HepG2 (cell line): ENCODE results near the gene SIGLEC1. TPM values are rescaled to one million over a fixed set of nuclear protein-coding genes. Genes with fewer than 3 reads are reported as not detected.

Experiments used
- ATAC-seq: fragments of 200-7000 bp; cut with Tn5 transposase; 3 replicates; pipeline ENCODE4 v1.9.1; 2020; ENCODE audit warnings: mild to moderate bottlenecking, moderate library complexity
- BruUV-seq: library from RNA; stranded (reverse); fragments of 400-500 nt; replicated peaks from 2 replicates; lab custom pipeline; 2021; lab: Mats Ljungman, UMichigan
- CTCF ChIA-PET: fragments of 300-600 bp; formaldehyde crosslinking; extraction: SDS; loops from one replicate; lab custom pipeline; 2021; ENCODE audit warnings: low total read pairs, inconsistent platforms, low intra/inter-chr PET ratio; lab: Yijun Ruan, JAX
- POLR2A ChIA-PET: fragments of 350-600 bp; sonication (Branson Sonifier 250); formaldehyde crosslinking; loops from one replicate; lab custom pipeline; 2020; ENCODE audit warnings: antibody characterized with exemption, inconsistent platforms; lab: Yijun Ruan, JAX
- DNase-seq: peaks from one replicate; pipeline ENCODE4 v3.0.0-alpha.2; 2015; ENCODE audit warnings: low spot score
- FAIRE-seq: peaks from 3 replicates; lab custom pipeline; 2011; peaks lifted over from hg19 to GRCh38; lab: Jason Lieb, UNC
- H2AFZ ChIP-seq: one replicate; pipeline ENCODE4 v1.6.1; 2011; ENCODE audit warnings: low read length, inconsistent platforms
- H3K27ac ChIP-seq: fragments of 300-600 bp; 3 replicates; pipeline ENCODE4 v1.8.0; 2011; ENCODE audit warnings: mixed run types, mild to moderate bottlenecking, mixed read lengths, low read length, inconsistent platforms; ENCODE audit not compliant: insufficient read depth; ENCODE audit errors: extremely low read length
- H3K27me3 ChIP-seq, 2 experiments: fragments of 200-600 bp in 1 of 2; 2 replicates in 1 of 2; 3 replicates in 1 of 2; pipeline versions ENCODE4 v1.6.0 to v1.8.0; 2011; ENCODE audit warnings: low read length in 2 of 2, mild to moderate bottlenecking in 2 of 2, moderate library complexity in 2 of 2, inconsistent platforms in 1 of 2; ENCODE audit not compliant: insufficient read depth in 2 of 2, control insufficient read depth in 1 of 2
- H3K36me3 ChIP-seq, 2 experiments: fragments of 200-600 bp in 1 of 2; replicated peaks in 1 of 2; 2 replicates in 1 of 2; 3 replicates in 1 of 2; pipeline versions ENCODE4 v1.5.1 to v1.8.0; 2011; ENCODE audit warnings: low read length in 2 of 2, inconsistent platforms in 1 of 2; ENCODE audit not compliant: insufficient read depth in 2 of 2, control insufficient read depth in 1 of 2
- H3K4me1 ChIP-seq: 2 replicates; pipeline ENCODE4 v1.5.1; 2012; ENCODE audit warnings: low read length, inconsistent platforms; ENCODE audit not compliant: insufficient read depth
- H3K4me2 ChIP-seq: 2 replicates; pipeline ENCODE4 v1.6.0; 2011; ENCODE audit warnings: low read depth, low read length, inconsistent platforms
- H3K4me3 ChIP-seq, 3 experiments: fragments of 200-600 bp in 1 of 3; sonication (generic), shearing (Covaris generic) in 1 of 3; replicated peaks in 1 of 3; 2 replicates each; pipeline ENCODE4 v1.5.1; 2011 to 2016; ENCODE audit warnings: low read length in 3 of 3, inconsistent platforms in 2 of 3, low read depth in 2 of 3, mild to moderate bottlenecking in 2 of 3, control low read depth in 1 of 3, mixed read lengths in 1 of 3; ENCODE audit not compliant: insufficient read depth in 1 of 3
- H3K79me2 ChIP-seq: one replicate; pipeline ENCODE4 v1.6.1; 2011; ENCODE audit warnings: low read length, inconsistent platforms; ENCODE audit not compliant: insufficient read depth
- H3K9ac ChIP-seq: 2 replicates; pipeline ENCODE4 v1.6.0; 2011; ENCODE audit warnings: mild to moderate bottlenecking, low read depth, low read length, inconsistent platforms; ENCODE audit not compliant: insufficient read depth
- H3K9me3 ChIP-seq: 2 replicates; pipeline ENCODE4 v1.5.1; 2012; ENCODE audit warnings: mild to moderate bottlenecking, low read length
- H4K20me1 ChIP-seq: 2 replicates; pipeline ENCODE4 v1.6.0; 2011; ENCODE audit warnings: inconsistent platforms, mild to moderate bottlenecking, low read length, moderate library complexity; ENCODE audit not compliant: insufficient read depth
- GATA4 ChIP-seq: sonication (generic); IDR thresholded peaks from 2 replicates; pipeline ENCODE4 v1.6.1; 2016; ENCODE audit warnings: antibody characterized with exemption, low read depth, borderline replicate concordance
- HMG20A ChIP-seq: IDR thresholded peaks from 2 replicates; pipeline ENCODE4 v1.6.1; 2016; ENCODE audit warnings: borderline replicate concordance
- KLF6 ChIP-seq: IDR thresholded peaks from 2 replicates; pipeline ENCODE4 v1.8.0; 2016; ENCODE audit warnings: missing biosample characterization, missing genetic modification reagents
- NFE2L1 ChIP-seq: sonication (generic); formaldehyde crosslinking; IDR thresholded peaks from 2 replicates; pipeline ENCODE4 v1.4.0; 2020; ENCODE audit warnings: missing genetic modification reagents, mild to moderate bottlenecking, borderline replicate concordance
- NR3C1 ChIP-seq: sonication (generic); formaldehyde crosslinking; IDR thresholded peaks from 2 replicates; pipeline ENCODE4 v1.4.0; 2020; ENCODE audit warnings: missing genetic modification reagents
- RFX5 ChIP-seq: IDR thresholded peaks from 2 replicates; pipeline ENCODE4 v1.6.1; 2011; ENCODE audit warnings: low read depth, low read length, improper control_type of control experiment
- SMAD9 ChIP-seq: sonication (generic); formaldehyde crosslinking; IDR thresholded peaks from 2 replicates; pipeline ENCODE4 v1.5.1; 2020; ENCODE audit warnings: mild to moderate bottlenecking, missing genetic modification reagents
- ZNF326 ChIP-seq: sonication (generic); formaldehyde crosslinking; IDR thresholded peaks from 2 replicates; pipeline ENCODE4 v1.4.0; 2020; ENCODE audit warnings: missing genetic modification reagents, borderline replicate concordance
- ZSCAN22 ChIP-seq: sonication (generic); formaldehyde crosslinking; IDR thresholded peaks from 2 replicates; pipeline ENCODE4 v1.4.0; 2020; ENCODE audit warnings: mild to moderate bottlenecking, missing genetic modification reagents
- WGBS: methylation state at CpG from one replicate; pipeline ENCODE4 v1.1.6; 2017; ENCODE audit warnings: low lambda C conversion rate; 5-methylcytosine and 5-hydroxymethylcytosine counted together
- in situ Hi-C: cut with HindIII; loops from 2 replicates; pipeline ENCODE4 v1.10.0; 2017; ENCODE audit warnings: low pct_unique_long_range_greater_than_20kb; ENCODE audit not compliant: extremely low pct_ligation_motif_present
- intact Hi-C: fragments of 100-400 bp; cut with micrococcal nuclease; formaldehyde crosslinking; loops from one replicate; pipeline ENCODE4 v1.10.0; 2022; ENCODE audit not compliant: unreplicated experiment
- polyA plus RNA-seq, 8 experiments: library from polyadenylated mRNA; depleted of rRNA in 3 of 8; stranded (reverse) in 7 of 8; unstranded in 1 of 8; fragments of >200 nt; fragmentation: Illumina TruSeq in 4 of 8; extraction: Trizol in 4 of 8; gene quantifications; 2 replicates each; pipeline versions ENCODE4 v1.2.1 to v1.2.3, GENCODE V29; 2011 to 2016; ENCODE audit warnings: low read depth in 4 of 8, missing spikeins in 1 of 8, mixed read lengths in 1 of 8; ENCODE audit not compliant: insufficient read depth in 1 of 8
- total RNA-seq, 5 experiments: library from RNA; depleted of rRNA; stranded (reverse); fragments of >200 nt; fragmentation: Illumina TruSeq; extraction: Trizol; gene quantifications; 2 replicates each; pipeline ENCODE4 v1.2.3, GENCODE V29; 2016; ENCODE audit warnings: low read depth in 1 of 5
- TF ChIP-seq, protein P1 (sequence below): sonication (generic); formaldehyde crosslinking; IDR thresholded peaks from 2 replicates; pipeline ENCODE4 v1.4.0; 2020; ENCODE audit warnings: missing genetic modification reagents, borderline replicate concordance
- TF ChIP-seq, protein P2 (sequence below): sonication (generic); formaldehyde crosslinking; IDR thresholded peaks from 2 replicates; pipeline ENCODE4 v1.9.0; 2021; ENCODE audit warnings: missing genetic modification reagents, borderline replicate concordance
- TF ChIP-seq, protein P3 (sequence below): sonication (generic); formaldehyde crosslinking; IDR thresholded peaks from 2 replicates; pipeline ENCODE4 v1.4.0; 2020; ENCODE audit warnings: missing genetic modification reagents; ENCODE audit errors: not compliant biosample characterization
- TF ChIP-seq, protein P4 (sequence below): sonication (generic); formaldehyde crosslinking; IDR thresholded peaks from 2 replicates; pipeline ENCODE4 v1.4.0; 2020; ENCODE audit warnings: missing genetic modification reagents

The SIGLEC1 gene
- total and polyA plus RNA-seq, 2 of the 13 experiments (the other 11 are each of a cell fraction or from before 2014, with no cell fraction given), result 0.01 TPM; not detected in 1

DNA sequence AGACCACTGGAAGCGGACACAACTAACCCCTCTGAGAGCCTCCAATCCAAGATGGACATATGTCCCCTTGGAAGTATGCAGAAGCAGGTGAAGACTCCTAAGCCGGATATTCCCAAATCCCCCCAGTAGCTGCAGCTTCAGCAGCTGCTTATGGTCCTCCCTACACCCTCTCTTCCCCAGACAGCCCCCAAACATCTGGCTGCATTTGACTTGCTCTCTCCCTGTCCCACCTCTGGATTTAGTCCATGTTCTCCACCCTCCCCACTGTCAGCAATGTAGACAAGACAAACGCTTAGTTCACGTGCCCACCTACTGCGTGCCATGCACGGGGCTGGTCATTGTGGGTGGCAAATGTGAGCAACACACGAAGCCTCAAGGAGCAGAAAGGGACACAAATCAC lies 26.0 kb downstream of the SIGLEC1 start:
- ATAC-seq, result no peak
- ChIA-PET CTCF (no interaction called here), POLR2A (no interaction called here)

More for the DNA sequence above, 26.0 kb downstream of the SIGLEC1 start:
- Histone ChIP-seq H3K4me3 (no peak overlapping the region), H3K36me3 (no peaks in the 10 kb centered on the region), H3K79me2 (no peaks in the 10 kb centered on the region), H4K20me1 (no peaks in the 10 kb centered on the region), H3K4me2 (no peak overlapping the region), H3K4me1 (0 out of 2 replicates have a peak, but pooled peaks cover 7% of the 10 kb centered on the region), H2AFZ (no peak overlapping the region), H3K27me3 (peaks cover 24 to 69% of the 10 kb centered on the region in 2 experiments), H3K9me3 (no peaks in the 10 kb centered on the region), H3K27ac (no peak overlapping the region), H3K9ac (no peak overlapping the region)
- DNase-seq (no peak), FAIRE-seq (no peak)
- TF ChIP-seq HMG20A (no peak), NFE2L1 (CRISPR knock-in tag) (no peak), GATA4 (no peak), ZNF326 (CRISPR knock-in tag) (no peak), KLF6 (CRISPR knock-in tag) (no peak), RFX5 (no peak), ZSCAN22 (no peak), SMAD9 (CRISPR knock-in tag) (no peak), NR3C1 (CRISPR knock-in tag) (no peak)
- TF ChIP-seq, protein P1, sequence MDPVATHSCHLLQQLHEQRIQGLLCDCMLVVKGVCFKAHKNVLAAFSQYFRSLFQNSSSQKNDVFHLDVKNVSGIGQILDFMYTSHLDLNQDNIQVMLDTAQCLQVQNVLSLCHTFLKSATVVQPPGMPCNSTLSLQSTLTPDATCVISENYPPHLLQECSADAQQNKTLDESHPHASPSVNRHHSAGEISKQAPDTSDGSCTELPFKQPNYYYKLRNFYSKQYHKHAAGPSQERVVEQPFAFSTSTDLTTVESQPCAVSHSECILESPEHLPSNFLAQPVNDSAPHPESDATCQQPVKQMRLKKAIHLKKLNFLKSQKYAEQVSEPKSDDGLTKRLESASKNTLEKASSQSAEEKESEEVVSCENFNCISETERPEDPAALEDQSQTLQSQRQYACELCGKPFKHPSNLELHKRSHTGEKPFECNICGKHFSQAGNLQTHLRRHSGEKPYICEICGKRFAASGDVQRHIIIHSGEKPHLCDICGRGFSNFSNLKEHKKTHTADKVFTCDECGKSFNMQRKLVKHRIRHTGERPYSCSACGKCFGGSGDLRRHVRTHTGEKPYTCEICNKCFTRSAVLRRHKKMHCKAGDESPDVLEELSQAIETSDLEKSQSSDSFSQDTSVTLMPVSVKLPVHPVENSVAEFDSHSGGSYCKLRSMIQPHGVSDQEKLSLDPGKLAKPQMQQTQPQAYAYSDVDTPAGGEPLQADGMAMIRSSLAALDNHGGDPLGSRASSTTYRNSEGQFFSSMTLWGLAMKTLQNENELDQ (CRISPR knock-in tag), result no peak
- TF ChIP-seq, protein P2, sequence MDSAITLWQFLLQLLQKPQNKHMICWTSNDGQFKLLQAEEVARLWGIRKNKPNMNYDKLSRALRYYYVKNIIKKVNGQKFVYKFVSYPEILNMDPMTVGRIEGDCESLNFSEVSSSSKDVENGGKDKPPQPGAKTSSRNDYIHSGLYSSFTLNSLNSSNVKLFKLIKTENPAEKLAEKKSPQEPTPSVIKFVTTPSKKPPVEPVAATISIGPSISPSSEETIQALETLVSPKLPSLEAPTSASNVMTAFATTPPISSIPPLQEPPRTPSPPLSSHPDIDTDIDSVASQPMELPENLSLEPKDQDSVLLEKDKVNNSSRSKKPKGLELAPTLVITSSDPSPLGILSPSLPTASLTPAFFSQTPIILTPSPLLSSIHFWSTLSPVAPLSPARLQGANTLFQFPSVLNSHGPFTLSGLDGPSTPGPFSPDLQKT (CRISPR knock-in tag), result no peak
- TF ChIP-seq, protein P3, sequence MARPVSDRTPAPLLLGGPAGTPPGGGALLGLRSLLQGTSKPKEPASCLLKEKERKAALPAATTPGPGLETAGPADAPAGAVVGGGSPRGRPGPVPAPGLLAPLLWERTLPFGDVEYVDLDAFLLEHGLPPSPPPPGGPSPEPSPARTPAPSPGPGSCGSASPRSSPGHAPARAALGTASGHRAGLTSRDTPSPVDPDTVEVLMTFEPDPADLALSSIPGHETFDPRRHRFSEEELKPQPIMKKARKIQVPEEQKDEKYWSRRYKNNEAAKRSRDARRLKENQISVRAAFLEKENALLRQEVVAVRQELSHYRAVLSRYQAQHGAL (CRISPR knock-in tag), result no peak
- TF ChIP-seq, protein P4, sequence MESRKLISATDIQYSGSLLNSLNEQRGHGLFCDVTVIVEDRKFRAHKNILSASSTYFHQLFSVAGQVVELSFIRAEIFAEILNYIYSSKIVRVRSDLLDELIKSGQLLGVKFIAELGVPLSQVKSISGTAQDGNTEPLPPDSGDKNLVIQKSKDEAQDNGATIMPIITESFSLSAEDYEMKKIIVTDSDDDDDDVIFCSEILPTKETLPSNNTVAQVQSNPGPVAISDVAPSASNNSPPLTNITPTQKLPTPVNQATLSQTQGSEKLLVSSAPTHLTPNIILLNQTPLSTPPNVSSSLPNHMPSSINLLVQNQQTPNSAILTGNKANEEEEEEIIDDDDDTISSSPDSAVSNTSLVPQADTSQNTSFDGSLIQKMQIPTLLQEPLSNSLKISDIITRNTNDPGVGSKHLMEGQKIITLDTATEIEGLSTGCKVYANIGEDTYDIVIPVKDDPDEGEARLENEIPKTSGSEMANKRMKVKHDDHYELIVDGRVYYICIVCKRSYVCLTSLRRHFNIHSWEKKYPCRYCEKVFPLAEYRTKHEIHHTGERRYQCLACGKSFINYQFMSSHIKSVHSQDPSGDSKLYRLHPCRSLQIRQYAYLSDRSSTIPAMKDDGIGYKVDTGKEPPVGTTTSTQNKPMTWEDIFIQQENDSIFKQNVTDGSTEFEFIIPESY (CRISPR knock-in tag), result no peak
- no TSS peak for BruUV-seq
- intact Hi-C loops, result no loop called here
- in situ Hi-C loops, result no loop called here
- WGBS, result 35% methylated on average over 7 of the region's 7 CpGs
